H9 (cell line): ENCODE data around the gene HTR3D. TPM values are rescaled to one million over a fixed set of nuclear protein-coding genes. Genes with fewer than 3 reads are reported as not detected.
A peak's percentile ranks its signal among the peaks of the same experiment; 100 is the strongest.

ENCODE experiments used
- DNase-seq: peaks from one replicate; pipeline ENCODE4 v3.0.0-alpha.2; 2017
- H2AFZ ChIP-seq: one replicate; pipeline ENCODE4 v1.6.1; 2013; ENCODE audit warnings: mild to moderate bottlenecking, low read length, control low read depth, moderate library complexity
- H2AK5ac ChIP-seq: 2 replicates; pipeline ENCODE4 v1.6.1; 2013; ENCODE audit warnings: low read length, control low read depth, mixed read lengths; ENCODE audit not compliant: insufficient read length
- H2BK120ac ChIP-seq: one replicate; pipeline ENCODE4 v1.6.1; 2013; ENCODE audit warnings: low read depth, mild to moderate bottlenecking, low read length, control low read depth, inconsistent platforms; ENCODE audit not compliant: poor library complexity, severe bottlenecking
- H2BK12ac ChIP-seq: 2 replicates; pipeline ENCODE4 v1.6.1; 2013; ENCODE audit warnings: low read length, control low read depth, mixed read lengths, low read depth; ENCODE audit not compliant: insufficient read length
- H2BK15ac ChIP-seq: 2 replicates; pipeline ENCODE4 v1.6.1; 2013; ENCODE audit warnings: low read depth, low read length, control low read depth
- H2BK20ac ChIP-seq: one replicate; pipeline ENCODE4 v1.6.1; 2013; ENCODE audit warnings: low read depth, mild to moderate bottlenecking, low read length, control low read depth, inconsistent platforms; ENCODE audit not compliant: poor library complexity, severe bottlenecking
- H2BK5ac ChIP-seq: 2 replicates; pipeline ENCODE4 v1.6.1; 2013; ENCODE audit warnings: low read length, control low read depth, mixed read lengths; ENCODE audit not compliant: insufficient read length
- H3K14ac ChIP-seq: 2 replicates; pipeline ENCODE4 v1.6.1; 2013; ENCODE audit warnings: low read length, control low read depth; ENCODE audit not compliant: insufficient read depth
- H3K18ac ChIP-seq: 2 replicates; pipeline ENCODE4 v1.6.1; 2013; ENCODE audit warnings: low read depth, mild to moderate bottlenecking, mixed read lengths, low read length, control low read depth; ENCODE audit not compliant: insufficient read length
- H3K23ac ChIP-seq: 2 replicates; pipeline ENCODE4 v1.6.1; 2013; ENCODE audit warnings: low read length, control low read depth, mixed read lengths, low read depth; ENCODE audit not compliant: insufficient read length
- H3K23me2 ChIP-seq: 2 replicates; pipeline ENCODE4 v1.6.1; 2013; ENCODE audit warnings: low read depth, mild to moderate bottlenecking, mixed read lengths, low read length, control low read depth; ENCODE audit not compliant: insufficient read length, poor library complexity, severe bottlenecking
- H3K27ac ChIP-seq: 2 replicates; pipeline ENCODE4 v1.5.1; 2013; ENCODE audit warnings: low read length, control low read depth, mixed read lengths, low read depth; ENCODE audit not compliant: insufficient read length
- H3K27me3 ChIP-seq: 2 replicates; pipeline ENCODE4 v1.6.1; 2013; ENCODE audit warnings: low read length, control low read depth, inconsistent platforms; ENCODE audit not compliant: insufficient read depth
- H3K4ac ChIP-seq: 2 replicates; pipeline ENCODE4 v1.6.1; 2013; ENCODE audit warnings: low read depth, mild to moderate bottlenecking, control low read depth, inconsistent platforms, low read length, moderate library complexity
- H3K4me1 ChIP-seq: 2 replicates; pipeline ENCODE4 v1.6.1; 2013; ENCODE audit warnings: low read length, control low read depth, inconsistent platforms; ENCODE audit not compliant: insufficient read depth
- H3K4me2 ChIP-seq: 2 replicates; pipeline ENCODE4 v1.6.1; 2013; ENCODE audit warnings: low read length, control low read depth, mixed read lengths; ENCODE audit not compliant: insufficient read length, insufficient read depth
- H3K56ac ChIP-seq: 2 replicates; pipeline ENCODE4 v1.6.1; 2013; ENCODE audit warnings: low read depth, mild to moderate bottlenecking, mixed read lengths, low read length, control low read depth; ENCODE audit not compliant: insufficient read length
- H3K79me1 ChIP-seq: 2 replicates; pipeline ENCODE4 v1.6.1; 2013; ENCODE audit warnings: low read depth, mild to moderate bottlenecking, moderate library complexity, low read length, control low read depth, inconsistent platforms; ENCODE audit not compliant: insufficient read depth, poor library complexity, severe bottlenecking
- H3K79me2 ChIP-seq: 2 replicates; pipeline ENCODE4 v1.6.1; 2013; ENCODE audit warnings: low read length, control low read depth, inconsistent platforms; ENCODE audit not compliant: insufficient read depth
- H3K9ac ChIP-seq: 2 replicates; pipeline ENCODE4 v1.6.1; 2013; ENCODE audit warnings: low read length, control low read depth, mixed read lengths; ENCODE audit not compliant: insufficient read length; ENCODE audit errors: extremely low read depth
- H3K9me3 ChIP-seq: one replicate; pipeline ENCODE4 v1.6.1; 2013; ENCODE audit warnings: low read depth, low read length, inconsistent platforms; ENCODE audit not compliant: control insufficient read depth
- H3T11ph ChIP-seq: one replicate; pipeline ENCODE4 v1.6.1; 2013; ENCODE audit warnings: mild to moderate bottlenecking, low read length, control low read depth, inconsistent platforms
- H4K20me1 ChIP-seq: one replicate; pipeline ENCODE4 v1.6.1; 2013; ENCODE audit not compliant: control insufficient read depth, insufficient read length, insufficient read depth
- H4K5ac ChIP-seq: 2 replicates; pipeline ENCODE4 v1.6.1; 2013; ENCODE audit warnings: low read depth, mild to moderate bottlenecking, mixed read lengths, low read length, control low read depth; ENCODE audit not compliant: insufficient read length
- H4K8ac ChIP-seq: replicated peaks from 2 replicates; pipeline ENCODE4 v1.6.1; 2013; ENCODE audit warnings: low read length, control low read depth, mixed read lengths, low read depth; ENCODE audit not compliant: insufficient read length
- H4K91ac ChIP-seq: 2 replicates; pipeline ENCODE4 v1.6.1; 2013; ENCODE audit warnings: low read depth, mild to moderate bottlenecking, moderate library complexity, mixed read lengths, low read length, control low read depth; ENCODE audit not compliant: insufficient read length
- H3K27ac Mint-ChIP-seq, 3 experiments: 2 replicates in 2 of 3; 3 replicates in 1 of 3; pipeline ENCODE4 v1.8.0; 2020 to 2021; ENCODE audit warnings: mixed read lengths in 3 of 3, mild to moderate bottlenecking in 1 of 3, moderate library complexity in 1 of 3
- H3K27me3 Mint-ChIP-seq: 2 replicates; pipeline ENCODE4 v1.8.0; 2021; ENCODE audit warnings: low read depth, mild to moderate bottlenecking, moderate library complexity, mixed read lengths
- H3K36me3 Mint-ChIP-seq, 3 experiments: 2 replicates in 2 of 3; 3 replicates in 1 of 3; pipeline ENCODE4 v1.8.0; 2020 to 2021; ENCODE audit warnings: low read depth in 3 of 3, mixed read lengths in 3 of 3; ENCODE audit not compliant: insufficient read depth in 1 of 3
- H3K4me1 Mint-ChIP-seq, 2 experiments: 2 replicates each; pipeline ENCODE4 v1.8.0; 2020; ENCODE audit warnings: mixed read lengths in 2 of 2
- H3K4me3 Mint-ChIP-seq, 2 experiments: 2 replicates in 1 of 2; 3 replicates in 1 of 2; pipeline ENCODE4 v1.8.0; 2020 to 2021; ENCODE audit warnings: mild to moderate bottlenecking in 2 of 2, mixed read lengths in 2 of 2, moderate library complexity in 1 of 2
- H3K9me3 Mint-ChIP-seq, 2 experiments: 2 replicates in 1 of 2; 3 replicates in 1 of 2; pipeline ENCODE4 v1.8.0; 2020; ENCODE audit warnings: mild to moderate bottlenecking in 2 of 2, mixed read lengths in 2 of 2, moderate library complexity in 1 of 2
- CTCF ChIP-seq: fragments of 200-600 bp; sonication (generic); conservative IDR thresholded peaks from 3 replicates; pipeline ENCODE4 v1.8.0; 2021; ENCODE audit warnings: antibody characterized with exemption, mild to moderate bottlenecking
- WGBS: extraction: QIAGEN DNeasy Blood & Tissue Kit; methylation state at CpG from one replicate; pipeline ENCODE4 v1.1.7; 2013; ENCODE audit warnings: missing lambda C conversion rate, low lambda C conversion rate, mixed read lengths; ENCODE audit not compliant: insufficient read length; ENCODE audit errors: extremely low coverage; 5-methylcytosine and 5-hydroxymethylcytosine counted together
- total RNA-seq: library from RNA; stranded (reverse); gene quantifications from 2 replicates; pipeline ENCODE4 v1.2.1, GENCODE V29; 2021

Gene HTR3D
- total RNA-seq, 1 experiment from 2014 or later = not detected

- H3K79me2 ChIP-seq = no peaks in the 10 kb centered on the region
- no peak overlapping the region for H3K56ac ChIP-seq
- H3K23ac ChIP-seq = no peak overlapping the region
- TF ChIP-seq CTCF = no peak
- no peak overlapping the region for H3K27ac ChIP-seq
- H3K79me1 ChIP-seq = no peaks in the 10 kb centered on the region
- no peak overlapping the region for H3K4me2 ChIP-seq
- H3K4me3 Mint-ChIP-seq = no peak overlapping the region
- H4K8ac ChIP-seq = no peak overlapping the region
- H2AFZ ChIP-seq = no peak overlapping the region
- H4K5ac ChIP-seq = no peak overlapping the region
- H2BK5ac ChIP-seq = no peak overlapping the region
- no peak for DNase-seq
- no peak overlapping the region for H2BK120ac ChIP-seq
- no peak overlapping the region for H3K14ac ChIP-seq
- H2BK12ac ChIP-seq = no peak overlapping the region
- H3K9me3 ChIP-seq = no peaks in the 10 kb centered on the region
- H3K4ac ChIP-seq = no peak overlapping the region
- H3K27me3 Mint-ChIP-seq = no peaks in the 10 kb centered on the region
- no CpG with 5 or more reads among the region's 3 CpGs for WGBS
- H4K91ac ChIP-seq = no peak overlapping the region
- no peak overlapping the region for H3K18ac ChIP-seq
- no peaks in the 10 kb centered on the region for H3K9me3 Mint-ChIP-seq
- no peaks in the 10 kb centered on the region for H3K27me3 ChIP-seq
- H3K9ac ChIP-seq = no peak overlapping the region
- H3K36me3 Mint-ChIP-seq = peaks cover 20 to 41% (median 22%) of the 10 kb centered on the region in 3 experiments
- no peaks in the 10 kb centered on the region for H4K20me1 ChIP-seq
- no peaks in the 10 kb centered on the region for H3K4me1 ChIP-seq
- 0 out of 7 replicates have a peak overlapping the region, but pooled peaks of 1 of the 3 experiments have one; percentile 29 for H3K27ac Mint-ChIP-seq
- H3K4me1 Mint-ChIP-seq = peaks cover 10% of the 10 kb centered on the region in 2 experiments
- H2BK20ac ChIP-seq = no peak overlapping the region
- no peak overlapping the region for H3T11ph ChIP-seq
- H2AK5ac ChIP-seq = no peak overlapping the region
- no peak overlapping the region for H2BK15ac ChIP-seq
- peaks cover 3% of the 10 kb centered on the region for H3K23me2 ChIP-seq
Measured at GRCh38 chr3:184008161-184008560, 23.4 kb upstream of the HTR3D start.
